HepG2 (cell line): ENCODE data around the gene USP14. TPM values are rescaled to one million over a fixed set of nuclear protein-coding genes. Genes with fewer than 3 reads are reported as not detected.

Experiments used
- ATAC-seq: fragments of 200-7000 bp; cut with Tn5 transposase; 3 replicates; pipeline ENCODE4 v1.9.1; 2020; ENCODE audit warnings: mild to moderate bottlenecking, moderate library complexity
- BruUV-seq: library from RNA; stranded (reverse); fragments of 400-500 nt; replicated peaks from 2 replicates; lab custom pipeline; 2021; lab: Mats Ljungman, UMichigan
- CTCF ChIA-PET: fragments of 300-600 bp; formaldehyde crosslinking; extraction: SDS; loops from one replicate; lab custom pipeline; 2021; ENCODE audit warnings: low total read pairs, inconsistent platforms, low intra/inter-chr PET ratio; lab: Yijun Ruan, JAX
- POLR2A ChIA-PET: fragments of 350-600 bp; sonication (Branson Sonifier 250); formaldehyde crosslinking; loops from one replicate; lab custom pipeline; 2020; ENCODE audit warnings: antibody characterized with exemption, inconsistent platforms; lab: Yijun Ruan, JAX
- DNase-seq: peaks from one replicate; pipeline ENCODE4 v3.0.0-alpha.2; 2015; ENCODE audit warnings: low spot score
- FAIRE-seq: peaks from 3 replicates; lab custom pipeline; 2011; peaks lifted over from hg19 to GRCh38; lab: Jason Lieb, UNC
- H2AFZ ChIP-seq: one replicate; pipeline ENCODE4 v1.6.1; 2011; ENCODE audit warnings: low read length, inconsistent platforms
- H3K27ac ChIP-seq: fragments of 300-600 bp; 3 replicates; pipeline ENCODE4 v1.8.0; 2011; ENCODE audit warnings: mixed run types, mild to moderate bottlenecking, mixed read lengths, low read length, inconsistent platforms; ENCODE audit not compliant: insufficient read depth; ENCODE audit errors: extremely low read length
- H3K27me3 ChIP-seq, 2 experiments: fragments of 200-600 bp in 1 of 2; 2 replicates in 1 of 2; 3 replicates in 1 of 2; pipeline versions ENCODE4 v1.6.0 to v1.8.0; 2011; ENCODE audit warnings: low read length in 2 of 2, mild to moderate bottlenecking in 2 of 2, moderate library complexity in 2 of 2, inconsistent platforms in 1 of 2; ENCODE audit not compliant: insufficient read depth in 2 of 2, control insufficient read depth in 1 of 2
- H3K36me3 ChIP-seq, 2 experiments: fragments of 200-600 bp in 1 of 2; replicated peaks in 1 of 2; 2 replicates in 1 of 2; 3 replicates in 1 of 2; pipeline versions ENCODE4 v1.5.1 to v1.8.0; 2011; ENCODE audit warnings: low read length in 2 of 2, inconsistent platforms in 1 of 2; ENCODE audit not compliant: insufficient read depth in 2 of 2, control insufficient read depth in 1 of 2
- H3K4me1 ChIP-seq: 2 replicates; pipeline ENCODE4 v1.5.1; 2012; ENCODE audit warnings: low read length, inconsistent platforms; ENCODE audit not compliant: insufficient read depth
- H3K4me2 ChIP-seq: 2 replicates; pipeline ENCODE4 v1.6.0; 2011; ENCODE audit warnings: low read depth, low read length, inconsistent platforms
- H3K4me3 ChIP-seq, 3 experiments: fragments of 200-600 bp in 1 of 3; sonication (generic), shearing (Covaris generic) in 1 of 3; replicated peaks in 1 of 3; 2 replicates each; pipeline ENCODE4 v1.5.1; 2011 to 2016; ENCODE audit warnings: low read length in 3 of 3, inconsistent platforms in 2 of 3, low read depth in 2 of 3, mild to moderate bottlenecking in 2 of 3, control low read depth in 1 of 3, mixed read lengths in 1 of 3; ENCODE audit not compliant: insufficient read depth in 1 of 3
- H3K79me2 ChIP-seq: one replicate; pipeline ENCODE4 v1.6.1; 2011; ENCODE audit warnings: low read length, inconsistent platforms; ENCODE audit not compliant: insufficient read depth
- H3K9ac ChIP-seq: 2 replicates; pipeline ENCODE4 v1.6.0; 2011; ENCODE audit warnings: mild to moderate bottlenecking, low read depth, low read length, inconsistent platforms; ENCODE audit not compliant: insufficient read depth
- H3K9me3 ChIP-seq: 2 replicates; pipeline ENCODE4 v1.5.1; 2012; ENCODE audit warnings: mild to moderate bottlenecking, low read length
- H4K20me1 ChIP-seq: 2 replicates; pipeline ENCODE4 v1.6.0; 2011; ENCODE audit warnings: inconsistent platforms, mild to moderate bottlenecking, low read length, moderate library complexity; ENCODE audit not compliant: insufficient read depth
- CENPX ChIP-seq: sonication (generic); formaldehyde crosslinking; IDR thresholded peaks from 2 replicates; pipeline ENCODE4 v1.9.0; 2021; ENCODE audit warnings: mild to moderate bottlenecking, missing genetic modification reagents, moderate library complexity
- HNRNPUL1 ChIP-seq: fragments of 200-400 bp; formaldehyde crosslinking; IDR thresholded peaks from 2 replicates; pipeline ENCODE4 v1.6.1; 2017; ENCODE audit warnings: low read depth, mild to moderate bottlenecking, low read length, moderate library complexity
- NCOA2 ChIP-seq: sonication (generic); formaldehyde crosslinking; IDR thresholded peaks from 2 replicates; pipeline ENCODE4 v1.8.0; 2022; ENCODE audit warnings: inconsistent platforms
- NONO ChIP-seq, 2 experiments: fragments of 450-650 bp in 1 of 2; sonication (generic) in 1 of 2; formaldehyde crosslinking in 1 of 2; IDR thresholded peaks in 1 of 2; conservative IDR thresholded peaks in 1 of 2; 2 replicates each; pipeline versions ENCODE4 v1.6.1 to v1.8.0; 2017 to 2022; ENCODE audit warnings: mild to moderate bottlenecking in 1 of 2, missing genetic modification reagents in 1 of 2, moderate library complexity in 1 of 2
- RBM22 ChIP-seq: fragments of 200-400 bp; formaldehyde crosslinking; optimal IDR thresholded peaks from 2 replicates; pipeline ENCODE3; 2017; ENCODE audit warnings: mild to moderate bottlenecking, low read length, moderate library complexity
- RFXANK ChIP-seq: IDR thresholded peaks from 2 replicates; pipeline ENCODE4 v1.6.1; 2016
- TEAD2 ChIP-seq: sonication (generic); formaldehyde crosslinking; IDR thresholded peaks from 2 replicates; pipeline ENCODE4 v1.9.0; 2021; ENCODE audit warnings: missing genetic modification reagents
- ZNF10 ChIP-seq: sonication (generic); formaldehyde crosslinking; IDR thresholded peaks from 2 replicates; pipeline ENCODE4 v1.4.0; 2020; ENCODE audit warnings: mild to moderate bottlenecking, low read depth, missing genetic modification reagents, borderline replicate concordance
- ZNF18 ChIP-seq: sonication (generic); formaldehyde crosslinking; IDR thresholded peaks from 2 replicates; pipeline ENCODE4 v1.8.0; 2022; ENCODE audit warnings: mild to moderate bottlenecking, missing genetic modification reagents; ENCODE audit not compliant: insufficient replicate concordance
- ZNF253 ChIP-seq: sonication (generic); formaldehyde crosslinking; IDR thresholded peaks from 2 replicates; pipeline ENCODE4 v1.8.0; 2022; ENCODE audit warnings: mild to moderate bottlenecking, missing genetic modification reagents, borderline replicate concordance
- ZNF333 ChIP-seq: sonication (generic); formaldehyde crosslinking; IDR thresholded peaks from 2 replicates; pipeline ENCODE4 v1.4.0; 2020; ENCODE audit warnings: mild to moderate bottlenecking, missing genetic modification reagents, borderline replicate concordance
- ZNF503 ChIP-seq: sonication (generic); formaldehyde crosslinking; IDR thresholded peaks from 2 replicates; pipeline ENCODE4 v1.4.0; 2020; ENCODE audit warnings: missing genetic modification reagents
- ZNF770 ChIP-seq: sonication (generic); formaldehyde crosslinking; IDR thresholded peaks from 2 replicates; pipeline ENCODE4 v1.5.0; 2020; ENCODE audit warnings: mild to moderate bottlenecking, missing genetic modification reagents
- WGBS: methylation state at CpG from one replicate; pipeline ENCODE4 v1.1.6; 2017; ENCODE audit warnings: low lambda C conversion rate; 5-methylcytosine and 5-hydroxymethylcytosine counted together
- in situ Hi-C: cut with HindIII; loops from 2 replicates; pipeline ENCODE4 v1.10.0; 2017; ENCODE audit warnings: low pct_unique_long_range_greater_than_20kb; ENCODE audit not compliant: extremely low pct_ligation_motif_present
- intact Hi-C: fragments of 100-400 bp; cut with micrococcal nuclease; formaldehyde crosslinking; loops from one replicate; pipeline ENCODE4 v1.10.0; 2022; ENCODE audit not compliant: unreplicated experiment
- polyA plus RNA-seq, 8 experiments: library from polyadenylated mRNA; depleted of rRNA in 3 of 8; stranded (reverse) in 7 of 8; unstranded in 1 of 8; fragments of >200 nt; fragmentation: Illumina TruSeq in 4 of 8; extraction: Trizol in 4 of 8; gene quantifications; 2 replicates each; pipeline versions ENCODE4 v1.2.1 to v1.2.3, GENCODE V29; 2011 to 2016; ENCODE audit warnings: low read depth in 4 of 8, missing spikeins in 1 of 8, mixed read lengths in 1 of 8; ENCODE audit not compliant: insufficient read depth in 1 of 8
- total RNA-seq, 5 experiments: library from RNA; depleted of rRNA; stranded (reverse); fragments of >200 nt; fragmentation: Illumina TruSeq; extraction: Trizol; gene quantifications; 2 replicates each; pipeline ENCODE4 v1.2.3, GENCODE V29; 2016; ENCODE audit warnings: low read depth in 1 of 5

The USP14 gene
- total and polyA plus RNA-seq, 2 of the 13 experiments (the other 11 are each of a cell fraction or from before 2014, with no cell fraction given), result 14.7 to 16.6 TPM

- no peak for TF ChIP-seq CENPX (CRISPR knock-in tag)
- no peak for TF ChIP-seq HNRNPUL1
- TF ChIP-seq ZNF10, result no peak
- TF ChIP-seq ZNF253 (CRISPR knock-in tag), result no peak
- TF ChIP-seq RBM22, result no peak
- TF ChIP-seq NCOA2 (CRISPR knock-in tag), result no peak
- no peak for TF ChIP-seq NONO (IDR thresholded peaks at IDR 0.05)
- no peak for TF ChIP-seq NONO (CRISPR knock-in tag; conservative IDR thresholded peaks at IDR 0.05)
- Histone ChIP-seq H2AFZ (no peak overlapping the region), H3K27me3 (no peaks in the 10 kb centered on the region), H3K4me1 (no peaks in the 10 kb centered on the region), H3K4me3 (no peak overlapping the region), H3K27ac (no peak overlapping the region), H3K4me2 (no peak overlapping the region), H3K9me3 (no peaks in the 10 kb centered on the region), H3K36me3 (peaks cover 7 to 51% of the 10 kb centered on the region in 2 experiments), H4K20me1 (no peaks in the 10 kb centered on the region), H3K79me2 (no peaks in the 10 kb centered on the region), H3K9ac (no peak overlapping the region)
- in situ Hi-C loops, result no loop called here
- no TSS peak for BruUV-seq
- intact Hi-C loops, result no loop called here
- ChIA-PET CTCF (no interaction called here), POLR2A (no interaction called here)
- no peak for FAIRE-seq
- ATAC-seq, result no peak
- 95% methylated on average over 2 of the region's 2 CpGs for WGBS
- DNase-seq, result no peak
Measured at GRCh38 chr18:245282-245847, 87.0 kb downstream of the USP14 start.

- H3K27ac ChIP-seq, result no peak overlapping the region
- POLR2A ChIA-PET, result no interaction called here
- H2AFZ ChIP-seq, result no peak overlapping the region
- no peaks in the 10 kb centered on the region for H3K9me3 ChIP-seq
- no peaks in the 10 kb centered on the region; the same call in 1 of the 2 replicates for H4K20me1 ChIP-seq
- H3K4me3 ChIP-seq, result no peak overlapping the region
- DNase-seq (no peak), ATAC-seq (no peak), FAIRE-seq (no peak)
- H3K36me3 ChIP-seq, result peaks cover 14 to 65% of the 10 kb centered on the region in 2 experiments
- 97% methylated on average over 4 of the region's 4 CpGs for WGBS
- no peak overlapping the region for H3K4me2 ChIP-seq
- in situ Hi-C loops (no loop called here), intact Hi-C loops (no loop called here)
- no peak overlapping the region for H3K9ac ChIP-seq
- BruUV-seq, result no TSS peak
- no peaks in the 10 kb centered on the region for H3K4me1 ChIP-seq
- no peaks in the 10 kb centered on the region for H3K79me2 ChIP-seq
- no peaks in the 10 kb centered on the region for H3K27me3 ChIP-seq
- CTCF ChIA-PET, result no interaction called here
- TF ChIP-seq ZNF503 (CRISPR knock-in tag) (no peak), ZNF333 (CRISPR knock-in tag) (no peak), TEAD2 (CRISPR knock-in tag) (no peak), ZNF18 (CRISPR knock-in tag) (no peak), RFXANK (no peak), ZNF770 (no peak)
Measured at GRCh38 chr18:248053-248452, 89.7 kb downstream of the USP14 start.
